Epithelial cell of prostate (primary cell): Measurements from ENCODE around the gene CGREF1.
"Not testable (repeated sequence)": the region's sequence is repeated elsewhere in the genome, so short reads cannot be mapped to it uniquely, and the experiment has no call there.

Experiments used
- DNase-seq: peaks from one replicate; pipeline ENCODE4 v3.0.0-alpha.2; 2011; ENCODE audit warnings: low read depth, low spot score
- H3K27ac ChIP-seq: fragments of 450-650 bp; 2 replicates; pipeline ENCODE4 v1.5.1; 2017; ENCODE audit warnings: mild to moderate bottlenecking

Gene CGREF1

DNA sequence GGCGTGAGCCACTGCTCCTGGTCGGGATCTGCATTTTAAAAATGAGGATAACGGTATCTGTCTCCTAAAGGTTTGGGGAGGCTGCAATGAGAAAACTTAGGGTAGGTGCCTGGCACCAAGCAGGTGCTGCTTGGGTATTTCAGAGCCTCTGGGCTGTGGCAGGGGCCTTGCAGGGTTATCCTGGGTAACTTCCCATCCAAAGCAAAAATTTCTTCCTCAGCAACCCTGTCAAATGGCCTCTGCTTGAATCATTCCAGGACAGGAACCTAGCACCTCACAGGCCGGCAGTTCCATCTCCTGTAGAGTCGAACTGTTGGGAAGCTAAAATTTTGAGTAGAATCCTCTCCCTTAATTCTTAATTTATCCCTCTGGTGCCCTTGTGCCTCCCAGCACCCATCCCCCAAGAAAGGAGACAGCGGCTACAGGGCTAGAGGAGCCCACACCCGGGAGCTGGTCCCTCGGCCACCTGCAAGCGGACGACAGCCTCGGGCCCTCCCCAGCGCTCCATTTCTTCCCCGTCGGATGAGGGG is 868 bp downstream of the CGREF1 start:
- H3K27ac ChIP-seq: no peak overlapping the region
- DNase-seq: no peak

DNA sequence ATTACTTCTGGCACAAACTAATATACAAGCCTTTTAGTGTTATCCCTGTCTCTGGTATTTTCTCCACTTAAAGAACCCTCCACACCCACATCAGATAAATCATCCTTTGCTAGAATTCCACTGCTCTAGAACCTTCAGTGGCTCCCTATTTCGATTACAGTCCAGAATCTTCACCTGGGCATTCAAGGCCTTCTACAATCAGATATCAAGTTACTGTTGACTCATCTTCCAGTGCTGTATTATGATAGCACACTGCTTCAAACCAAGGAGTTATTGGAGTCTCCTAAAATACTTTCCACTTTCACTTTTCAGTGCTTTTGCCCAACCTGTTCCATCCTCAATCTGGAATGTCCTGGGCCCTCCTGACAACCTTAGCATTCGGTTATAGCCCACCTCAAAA is 3.4 kb downstream of the CGREF1 start:
- no peak for DNase-seq
- H3K27ac ChIP-seq: no peak overlapping the region

DNA sequence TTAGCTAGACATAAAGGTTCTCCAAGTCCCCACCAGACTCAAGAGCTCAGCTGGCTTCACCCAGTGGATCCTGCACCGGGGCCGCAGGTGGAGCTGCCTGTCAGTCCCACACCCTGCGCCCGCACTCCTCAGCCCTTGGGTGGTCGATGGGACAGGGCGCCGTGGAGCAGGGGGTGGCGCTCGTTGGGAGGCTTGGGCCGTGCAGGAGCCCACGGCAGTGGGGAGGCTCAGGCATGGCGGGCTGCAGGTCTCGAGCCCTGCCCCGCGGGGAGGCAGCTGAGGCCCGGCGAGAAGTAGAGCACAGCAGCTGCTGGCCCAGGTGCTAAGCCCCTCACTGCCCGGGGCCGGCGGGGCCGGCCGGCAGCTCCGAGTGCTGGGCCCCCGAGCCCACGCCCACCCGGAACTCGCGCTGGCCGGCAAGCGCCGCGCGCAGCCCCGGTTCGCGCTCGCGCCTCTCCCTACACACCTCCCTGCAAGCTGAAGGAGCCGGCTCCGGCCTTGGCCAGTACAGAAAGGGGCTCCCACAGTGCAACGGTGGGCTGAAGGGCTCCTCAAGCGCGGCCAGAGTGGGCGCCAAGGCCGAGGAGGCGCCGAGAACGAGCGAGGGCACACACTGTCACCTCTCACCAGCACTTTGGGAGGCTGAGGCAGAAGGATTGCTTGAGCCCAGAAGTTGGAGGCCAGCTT is 7.4 kb downstream of the CGREF1 start:
- not testable (repeated sequence) for DNase-seq, H3K27ac ChIP-seq

DNA sequence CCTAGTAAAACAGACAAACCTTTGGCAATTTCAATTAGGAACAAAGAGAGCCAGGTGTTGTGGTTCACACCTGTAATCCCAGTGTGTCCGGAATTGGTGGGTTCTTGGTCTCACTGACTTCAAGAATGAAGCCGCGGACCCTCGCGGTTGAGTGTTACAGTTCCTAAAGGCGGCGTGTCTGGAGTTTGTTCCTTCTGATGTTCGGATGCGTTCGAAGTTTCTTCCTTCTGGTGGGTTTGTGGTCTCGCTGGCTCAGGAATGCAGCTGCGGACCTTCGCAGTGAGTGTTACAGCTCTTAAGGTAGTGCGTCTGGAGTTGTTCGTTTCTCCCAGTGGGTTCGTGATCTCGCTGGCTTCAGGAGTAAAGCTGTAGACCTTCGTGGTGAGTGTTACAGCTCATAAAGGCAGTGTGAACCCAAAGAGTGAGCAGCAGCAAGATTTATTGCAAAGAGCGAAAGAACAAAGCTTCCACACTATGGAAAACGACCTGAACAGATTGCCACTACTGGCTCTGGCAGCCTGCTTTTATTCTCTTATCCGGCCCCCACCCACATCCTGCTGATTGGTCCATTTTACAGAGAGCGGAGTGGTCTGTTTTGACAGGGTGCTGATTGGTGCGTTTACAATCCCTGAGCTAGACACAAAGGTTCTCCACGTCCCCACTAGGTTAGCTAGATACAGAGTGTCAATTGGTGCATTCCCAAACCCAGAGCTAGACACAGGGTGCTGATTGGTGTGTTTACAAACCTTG is 8.2 kb downstream of the CGREF1 start:
- H3K27ac ChIP-seq: not testable (repeated sequence)

DNA sequence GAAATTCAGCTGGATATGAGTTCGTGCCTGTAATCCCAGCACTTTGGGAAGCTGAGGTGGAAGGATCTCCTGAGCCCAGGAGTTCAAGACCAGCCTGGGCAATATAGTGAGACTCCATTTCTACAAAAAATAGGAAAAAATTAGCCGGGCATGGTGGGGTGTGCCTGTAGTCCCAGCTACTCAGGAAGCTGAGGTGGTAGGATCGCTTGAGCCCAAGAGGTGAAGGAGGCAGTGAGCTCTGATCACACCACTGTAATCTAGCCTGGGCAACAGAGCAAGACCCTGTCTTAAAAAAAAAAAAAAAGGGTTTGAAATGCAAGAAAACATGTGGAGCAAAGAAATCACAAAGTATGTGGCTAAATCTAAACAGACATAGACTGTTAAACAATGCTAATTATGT is 9.8 kb downstream of the CGREF1 start:
- DNase-seq: no peak
- H3K27ac ChIP-seq: no peak overlapping the region

More for the DNA sequence above, 8.2 kb downstream of the CGREF1 start:
- not testable (repeated sequence) for DNase-seq

DNA sequence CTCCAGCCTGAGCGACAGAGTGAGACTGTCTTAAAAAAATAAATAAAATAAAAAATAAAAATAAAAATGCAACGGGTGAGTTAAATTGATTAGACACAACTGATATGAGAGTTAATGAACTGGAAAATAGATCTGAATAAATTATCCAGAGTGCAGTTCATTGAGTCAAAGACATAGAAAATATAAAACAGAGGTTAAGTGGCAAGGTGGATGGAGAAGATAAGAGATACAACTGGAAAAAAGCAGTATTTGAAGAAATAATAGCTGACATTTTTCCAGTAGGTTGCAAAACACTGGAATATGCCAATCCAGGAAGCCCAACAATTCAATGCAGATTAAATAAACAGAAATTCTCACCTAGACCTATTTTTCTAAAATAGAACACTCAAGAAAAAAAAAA is 10.7 kb downstream of the CGREF1 start:
- DNase-seq: no peak
- H3K27ac ChIP-seq: no peak overlapping the region

DNA sequence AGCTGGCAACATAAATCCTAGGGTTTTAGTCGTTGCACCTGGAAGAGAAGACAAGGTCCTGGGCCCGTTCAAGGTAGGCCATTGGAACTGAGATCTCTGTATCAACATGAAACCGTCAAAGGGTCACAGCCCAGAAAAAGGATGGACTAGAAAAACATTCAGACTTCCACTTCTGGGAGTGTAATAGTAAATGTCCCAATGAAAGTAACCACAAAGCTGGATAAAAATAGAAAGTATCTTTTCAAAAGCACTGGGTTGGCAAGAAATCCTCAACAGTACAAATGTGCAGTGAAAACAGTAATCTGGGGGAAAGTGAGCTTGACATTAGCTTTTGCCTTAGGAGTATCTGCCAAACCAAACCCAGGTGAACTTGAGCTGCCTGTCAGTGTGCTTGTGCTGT is 12.9 kb downstream of the CGREF1 start:
- H3K27ac ChIP-seq: no peak overlapping the region
- no peak for DNase-seq

DNA sequence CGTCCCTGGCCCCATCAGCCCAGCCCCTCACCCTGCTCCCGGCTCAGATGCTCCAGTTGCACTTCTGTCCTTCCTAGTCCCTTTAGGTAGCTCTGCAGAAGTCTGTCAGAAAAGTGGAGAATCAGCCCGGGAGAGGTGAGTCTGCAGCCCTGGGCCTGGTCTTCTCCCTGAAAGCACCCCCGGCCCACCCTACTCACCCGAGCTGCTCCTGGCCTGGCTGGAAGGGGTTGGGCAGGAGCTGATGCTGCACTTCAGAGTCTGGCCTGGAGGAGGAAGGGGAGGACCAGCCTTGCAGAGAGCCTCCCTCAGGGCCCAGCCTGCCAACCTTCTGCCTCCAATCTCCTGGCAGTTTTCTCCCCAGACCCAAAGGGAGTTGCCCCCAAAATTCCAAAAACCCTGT is 16.6 kb downstream of the CGREF1 start:
- DNase-seq: no peak

DNA sequence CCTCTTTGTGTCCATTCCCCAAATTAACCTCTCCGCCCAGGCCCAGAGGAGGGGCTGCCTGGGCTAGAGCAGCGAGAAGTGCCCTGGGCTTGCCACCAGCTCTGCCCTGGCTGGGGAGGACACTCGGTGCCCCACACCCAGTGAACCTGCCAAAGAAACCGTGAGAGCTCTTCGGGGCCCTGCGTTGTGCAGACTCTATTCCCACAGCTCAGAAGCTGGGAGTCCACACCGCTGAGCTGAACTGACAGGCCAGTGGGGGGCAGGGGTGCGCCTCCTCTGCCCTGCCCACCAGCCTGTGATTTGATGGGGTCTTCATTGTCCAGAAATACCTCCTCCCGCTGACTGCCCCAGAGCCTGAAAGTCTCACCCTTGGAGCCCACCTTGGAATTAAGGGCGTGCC is 18.9 kb downstream of the CGREF1 start:
- no peak for DNase-seq
- no peak overlapping the region for H3K27ac ChIP-seq

More for the DNA sequence above, 16.6 kb downstream of the CGREF1 start:
- H3K27ac ChIP-seq: no peak overlapping the region

DNA sequence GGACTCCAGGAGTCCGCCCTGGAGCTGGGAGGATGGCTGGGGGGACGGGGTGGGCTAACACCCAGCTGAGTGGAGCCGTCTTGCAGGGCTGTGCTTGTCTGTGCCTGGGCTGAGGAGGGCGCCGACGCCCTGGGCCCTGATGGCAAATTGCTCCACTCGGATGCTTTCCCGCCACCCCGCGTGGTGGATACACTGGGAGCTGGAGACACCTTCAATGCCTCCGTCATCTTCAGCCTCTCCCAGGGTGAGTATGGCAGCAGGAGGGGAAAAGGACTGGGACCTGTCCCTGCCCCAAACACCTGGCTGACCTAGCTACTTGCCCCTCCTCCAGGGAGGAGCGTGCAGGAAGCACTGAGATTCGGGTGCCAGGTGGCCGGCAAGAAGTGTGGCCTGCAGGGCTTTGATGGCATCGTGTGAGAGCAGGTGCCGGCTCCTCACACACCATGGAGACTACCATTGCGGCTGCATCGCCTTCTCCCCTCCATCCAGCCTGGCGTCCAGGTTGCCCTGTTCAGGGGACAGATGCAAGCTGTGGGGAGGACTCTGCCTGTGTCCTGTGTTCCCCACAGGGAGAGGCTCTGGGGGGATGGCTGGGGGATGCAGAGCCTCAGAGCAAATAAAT is 19.5 kb downstream of the CGREF1 start:
- H3K27ac ChIP-seq: no peak overlapping the region
- no peak for DNase-seq

DNA sequence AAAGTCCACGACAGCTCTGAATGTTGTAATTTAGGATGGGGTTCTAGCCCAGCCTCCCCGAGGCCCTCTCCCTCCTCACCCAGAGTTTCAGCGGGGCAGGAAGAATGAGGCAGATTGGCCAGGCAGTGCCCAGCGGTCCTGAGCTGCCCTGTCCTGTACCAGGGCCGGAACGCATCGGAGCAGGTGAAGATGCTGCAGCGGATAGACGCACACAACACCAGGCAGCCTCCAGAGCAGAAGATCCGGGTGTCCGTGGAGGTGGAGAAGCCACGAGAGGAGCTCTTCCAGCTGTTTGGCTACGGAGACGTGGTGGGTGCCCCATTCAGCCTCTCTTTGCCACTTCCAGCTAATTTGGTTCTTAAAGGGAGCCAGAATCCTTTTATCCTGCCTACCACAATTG is 21.6 kb downstream of the CGREF1 start:
- no peak overlapping the region for H3K27ac ChIP-seq
- DNase-seq: no peak

DNA sequence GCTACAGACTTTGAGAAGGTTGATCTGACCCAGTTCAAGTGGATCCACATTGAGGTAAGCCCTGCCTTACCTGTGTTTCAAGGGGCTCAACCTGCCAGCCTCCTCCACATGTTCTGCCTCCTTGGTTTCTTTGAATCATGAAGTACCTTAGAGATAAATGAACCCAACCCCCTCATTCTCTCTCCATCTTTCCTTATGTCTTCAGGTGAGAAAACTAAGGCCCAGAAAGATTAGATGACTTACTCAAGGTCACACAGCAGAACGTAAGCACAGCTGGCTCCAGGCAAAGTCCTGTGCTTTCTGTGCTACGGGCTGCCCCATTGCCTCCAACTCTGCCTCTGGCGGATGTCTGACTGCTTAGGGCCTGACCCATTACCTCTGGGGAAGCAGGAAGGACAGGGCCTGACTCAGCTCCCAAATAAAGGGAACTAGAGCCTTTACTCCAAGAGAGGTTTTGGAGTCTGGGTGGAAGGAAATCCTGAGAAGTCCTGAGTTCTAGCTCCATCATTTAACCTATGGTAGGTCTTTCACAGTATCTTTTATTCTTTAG is 22.1 kb downstream of the CGREF1 start:
- no peak for DNase-seq
- no peak overlapping the region for H3K27ac ChIP-seq

DNA sequence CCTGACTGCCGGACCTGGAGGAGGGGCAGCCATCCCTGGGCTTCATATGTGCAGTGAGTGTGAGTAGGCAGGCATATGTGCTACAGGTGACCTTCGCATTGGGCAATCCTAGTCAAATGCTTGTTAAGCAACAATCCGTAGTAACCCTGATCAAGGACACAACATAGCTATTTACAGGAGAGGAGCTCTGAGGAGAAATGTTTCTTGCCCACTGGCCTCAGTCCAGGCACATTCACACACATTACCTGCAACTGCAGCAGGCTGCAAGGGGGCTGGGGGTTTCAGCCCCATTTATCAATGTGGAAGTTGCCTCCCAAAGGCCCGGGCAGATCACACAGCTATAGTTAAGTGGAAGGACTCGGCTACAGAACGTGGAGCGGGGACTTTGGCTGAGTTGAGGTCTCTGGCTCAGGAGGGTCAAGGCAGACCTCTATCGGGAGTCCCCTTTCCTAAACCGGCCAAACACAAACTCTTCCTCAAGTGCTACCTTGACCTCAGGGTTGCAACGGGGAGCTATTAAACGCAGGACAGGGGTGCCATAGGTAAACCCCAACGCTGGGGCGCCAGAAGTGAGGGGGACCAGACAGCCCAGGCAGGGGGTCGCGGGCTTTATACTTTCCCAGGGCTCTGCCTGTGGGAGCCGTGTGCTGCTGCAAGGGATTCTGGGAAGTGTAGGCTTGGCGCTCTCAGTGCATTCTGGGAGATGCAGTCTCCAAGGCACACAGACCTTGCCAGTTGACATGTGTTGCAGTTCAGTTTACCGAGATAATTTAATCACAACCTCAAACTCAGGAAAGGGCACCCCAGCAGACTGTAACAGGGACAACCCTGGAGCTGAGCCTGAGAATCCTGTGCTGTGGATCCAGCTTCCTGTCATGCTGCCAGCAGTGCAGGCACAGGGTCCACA is 22.9 kb downstream of the CGREF1 start:
- H3K27ac ChIP-seq: no peak overlapping the region
- DNase-seq: no peak

DNA sequence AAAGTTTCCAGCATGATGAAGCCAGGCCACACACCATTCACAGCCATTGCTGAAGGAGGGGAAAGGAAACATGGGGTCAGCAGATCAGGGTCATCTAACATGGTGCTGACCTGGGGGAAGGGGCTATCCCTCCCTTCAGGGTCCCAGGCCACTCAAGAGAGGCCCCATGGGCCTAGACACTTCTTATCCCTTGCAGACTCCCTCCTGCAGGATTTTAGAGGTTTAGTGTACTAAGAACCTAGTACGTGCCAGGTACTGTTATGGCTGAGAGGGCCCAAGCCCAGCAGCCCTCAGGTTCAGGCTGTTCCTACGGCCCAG is 23.5 kb downstream of the CGREF1 start:
- DNase-seq: no peak
- H3K27ac ChIP-seq: no peak overlapping the region

DNA sequence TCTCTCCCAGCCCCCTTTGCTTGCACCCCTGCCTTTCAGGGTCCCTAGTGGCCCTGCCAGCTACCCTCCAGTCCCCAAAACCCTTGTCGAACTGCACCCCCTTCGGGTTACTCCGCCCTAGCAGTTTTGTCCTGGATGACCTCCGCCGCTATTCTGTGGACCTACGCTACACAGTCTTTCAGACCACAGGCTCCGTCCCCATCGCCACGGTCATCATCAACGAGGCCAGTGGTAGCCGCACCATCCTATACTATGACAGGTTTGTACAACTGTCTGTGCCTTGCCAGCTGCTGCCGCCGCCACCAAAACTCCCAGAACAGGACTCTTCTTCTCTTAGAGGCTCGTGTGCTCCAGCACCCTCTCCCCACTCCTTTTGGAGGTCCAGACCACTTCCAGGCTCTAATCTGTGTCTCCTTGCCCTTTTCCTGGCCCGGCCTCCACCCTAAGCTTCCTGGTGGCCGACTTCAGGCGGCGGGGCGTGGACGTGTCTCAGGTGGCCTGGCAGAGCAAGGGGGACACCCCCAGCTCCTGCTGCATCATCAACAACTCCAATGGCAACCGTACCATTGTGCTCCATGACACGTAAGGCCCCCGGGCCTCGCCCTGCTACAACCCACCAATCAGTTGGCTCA is 24.5 kb downstream of the CGREF1 start:
- DNase-seq: no peak

DNA sequence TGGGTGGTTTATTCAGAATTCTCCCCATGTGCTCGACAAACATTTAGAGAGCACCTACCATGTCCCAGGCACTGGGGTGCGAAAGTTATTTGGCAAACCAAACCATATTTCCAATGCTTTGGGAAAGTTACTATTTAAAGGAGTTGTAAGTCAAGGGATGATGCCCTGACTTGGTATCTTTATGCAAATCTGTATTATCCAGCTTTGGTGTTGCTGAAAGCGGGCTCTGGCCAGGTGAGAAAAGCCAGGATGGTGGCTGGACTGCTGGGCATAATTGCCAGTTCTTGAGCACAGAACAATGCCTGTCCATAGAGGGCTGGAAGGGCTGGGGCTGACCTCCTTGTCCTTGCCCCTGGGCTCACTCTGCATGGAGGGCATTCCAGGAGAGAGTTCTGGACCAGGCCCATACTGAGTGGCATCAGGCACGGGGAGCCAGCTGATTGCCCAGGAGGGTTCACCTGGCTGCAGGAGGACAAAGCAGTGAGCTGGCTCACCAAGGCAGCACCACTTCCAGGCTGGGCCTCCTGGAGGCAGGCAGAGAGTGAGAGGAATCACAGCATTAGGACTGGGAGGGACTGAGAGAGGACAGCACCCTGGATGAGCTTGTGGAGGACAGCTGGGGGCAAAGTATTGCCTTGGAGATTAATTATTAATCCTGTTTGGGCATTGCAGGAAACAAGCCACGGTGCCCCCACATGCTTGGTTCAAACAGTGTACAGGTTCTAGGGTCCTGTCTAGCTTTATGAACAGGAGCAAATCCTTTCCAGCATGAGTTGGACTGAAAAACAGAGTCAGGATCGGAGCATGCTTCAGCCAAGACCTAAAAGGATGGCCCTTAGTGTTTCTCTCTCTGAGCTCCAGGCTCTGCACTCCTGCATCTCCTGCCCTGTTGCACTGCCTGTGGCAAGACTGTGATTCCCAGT is 25.2 kb downstream of the CGREF1 start:
- DNase-seq: no peak
- H3K27ac ChIP-seq: no peak overlapping the region

More for the DNA sequence above, 24.5 kb downstream of the CGREF1 start:
- no peak overlapping the region for H3K27ac ChIP-seq

DNA sequence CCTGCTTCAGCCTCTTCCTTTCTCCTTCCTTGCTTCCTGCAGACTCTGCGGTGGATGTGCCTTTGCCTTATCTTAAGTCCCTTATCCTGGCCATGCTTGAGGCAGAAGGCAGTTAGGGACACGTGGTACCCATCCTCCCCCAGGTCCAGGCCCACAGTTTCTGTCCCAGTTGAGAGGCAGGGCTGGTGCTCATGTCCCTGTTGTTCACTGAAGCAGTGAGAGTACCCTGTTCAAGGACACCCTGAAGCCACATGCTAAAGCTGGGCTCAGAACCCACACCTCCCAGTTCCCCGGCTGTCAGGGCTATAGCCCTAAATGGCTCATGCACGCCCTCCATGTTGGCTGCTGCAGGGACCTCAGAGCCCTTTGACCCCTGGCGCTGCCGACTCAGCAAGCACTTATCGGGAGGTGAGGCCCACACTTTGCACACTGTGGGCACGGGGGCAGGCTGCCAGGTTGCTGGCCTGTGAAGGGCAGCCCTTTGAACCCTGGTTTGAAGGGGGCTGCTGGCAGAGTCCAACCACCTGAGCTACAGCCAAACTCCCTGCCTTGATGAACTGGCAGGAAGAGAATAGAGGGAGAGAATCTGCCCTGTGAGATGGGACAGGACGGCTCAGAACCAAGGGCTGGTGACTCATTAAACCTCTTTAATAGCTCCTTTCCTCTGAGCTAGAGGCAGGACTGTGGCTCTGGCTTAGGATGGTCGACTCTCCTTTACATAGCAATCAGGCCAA is 26.1 kb downstream of the CGREF1 start:
- H3K27ac ChIP-seq: no peak overlapping the region
- DNase-seq: no peak
